Sigmoid colon (tissue), 7 donors: ENCODE data around the gene RTP2. TPM values are rescaled to one million over a fixed set of nuclear protein-coding genes. Genes with fewer than 3 reads are reported as not detected.

Experiments
- DNase-seq: peaks from one replicate; pipeline ENCODE4 v3.0.0-alpha.2; 2019
- H3K27ac ChIP-seq, 4 donors: fragments of 200-600 bp; sonication (generic); one replicate each; pipeline ENCODE4 v1.5.1; 2016 to 2019; ENCODE audit warnings: mild to moderate bottlenecking in 1 of 4
- H3K27me3 ChIP-seq, 3 donors: fragments of 200-600 bp; sonication (generic); one replicate each; pipeline ENCODE4 v1.5.1; 2019; ENCODE audit warnings: mild to moderate bottlenecking in 1 of 3
- H3K36me3 ChIP-seq, 4 donors: fragments of 200-600 bp; sonication (generic); one replicate each; pipeline ENCODE4 v1.5.1; 2016 to 2019
- H3K4me1 ChIP-seq, 4 donors: fragments of 200-600 bp; sonication (generic); one replicate each; pipeline ENCODE4 v1.5.1; 2017 to 2019
- H3K4me3 ChIP-seq, 4 donors: fragments of 200-600 bp; sonication (generic); one replicate each; pipeline ENCODE4 v1.5.1; 2017 to 2019; ENCODE audit warnings: mild to moderate bottlenecking in 2 of 4, moderate library complexity in 1 of 4
- H3K9me3 ChIP-seq, 4 donors: fragments of 200-600 bp in 3 of 4; sonication (generic) in 3 of 4; one replicate each; pipeline versions ENCODE4 v1.5.1 to v1.6.1; 2013 to 2019
- EP300 ChIP-seq, 4 donors: sonication (generic); formaldehyde crosslinking; IDR thresholded peaks; one replicate each; pipeline ENCODE4 v1.6.1; 2017; ENCODE audit warnings: antibody characterized with exemption in 4 of 4
- POLR2A ChIP-seq, 2 donors: fragments of 450-650 bp; IDR thresholded peaks; one replicate each; pipeline ENCODE4 v1.6.1; 2016; ENCODE audit warnings: antibody characterized with exemption in 2 of 2, mild to moderate bottlenecking in 2 of 2, moderate library complexity in 2 of 2
- POLR2AphosphoS5 ChIP-seq, 4 donors: sonication (generic); formaldehyde crosslinking; IDR thresholded peaks; one replicate each; pipeline ENCODE4 v1.6.1; 2017; ENCODE audit warnings: antibody characterized with exemption in 4 of 4
- WGBS, 2 donors: extraction: QIAGEN DNeasy Blood & Tissue Kit; methylation state at CpG; one replicate each; pipeline ENCODE4 v1.1.7; 2013; 5-methylcytosine and 5-hydroxymethylcytosine counted together
- intact Hi-C: fragments of 100-400 bp; cut with DNase I; formaldehyde crosslinking; loops from one replicate; pipeline ENCODE4 v1.15.1; 2023
- polyA plus RNA-seq, 3 donors: library from polyadenylated mRNA; stranded (reverse); fragments of 200-250 nt; gene quantifications; one replicate each; pipeline ENCODE4 v1.2.3, GENCODE V29; 2013
- total RNA-seq, 4 donors: library from RNA; depleted of rRNA; stranded (reverse); fragments of >200 nt; gene quantifications; one replicate each; pipeline ENCODE4 v1.1.0, GENCODE V29; 2016
- TF ChIP-seq, protein P1 (sequence below), 4 experiments: fragments of 450-650 bp in 3 of 4; fragments of 200-600 bp in 1 of 4; IDR thresholded peaks; one replicate each; pipeline ENCODE4 v1.5.1; 2016 to 2019; ENCODE audit warnings: antibody characterized with exemption in 4 of 4, mild to moderate bottlenecking in 3 of 4, moderate library complexity in 2 of 4
- donor health status: healthy with polysubstance abuse.
- donor health status: Bipolar disorder and iron deficiency.
- donor health status: healthy.

Gene RTP2
- total and polyA plus RNA-seq, 7 donors, result not detected

DNA sequence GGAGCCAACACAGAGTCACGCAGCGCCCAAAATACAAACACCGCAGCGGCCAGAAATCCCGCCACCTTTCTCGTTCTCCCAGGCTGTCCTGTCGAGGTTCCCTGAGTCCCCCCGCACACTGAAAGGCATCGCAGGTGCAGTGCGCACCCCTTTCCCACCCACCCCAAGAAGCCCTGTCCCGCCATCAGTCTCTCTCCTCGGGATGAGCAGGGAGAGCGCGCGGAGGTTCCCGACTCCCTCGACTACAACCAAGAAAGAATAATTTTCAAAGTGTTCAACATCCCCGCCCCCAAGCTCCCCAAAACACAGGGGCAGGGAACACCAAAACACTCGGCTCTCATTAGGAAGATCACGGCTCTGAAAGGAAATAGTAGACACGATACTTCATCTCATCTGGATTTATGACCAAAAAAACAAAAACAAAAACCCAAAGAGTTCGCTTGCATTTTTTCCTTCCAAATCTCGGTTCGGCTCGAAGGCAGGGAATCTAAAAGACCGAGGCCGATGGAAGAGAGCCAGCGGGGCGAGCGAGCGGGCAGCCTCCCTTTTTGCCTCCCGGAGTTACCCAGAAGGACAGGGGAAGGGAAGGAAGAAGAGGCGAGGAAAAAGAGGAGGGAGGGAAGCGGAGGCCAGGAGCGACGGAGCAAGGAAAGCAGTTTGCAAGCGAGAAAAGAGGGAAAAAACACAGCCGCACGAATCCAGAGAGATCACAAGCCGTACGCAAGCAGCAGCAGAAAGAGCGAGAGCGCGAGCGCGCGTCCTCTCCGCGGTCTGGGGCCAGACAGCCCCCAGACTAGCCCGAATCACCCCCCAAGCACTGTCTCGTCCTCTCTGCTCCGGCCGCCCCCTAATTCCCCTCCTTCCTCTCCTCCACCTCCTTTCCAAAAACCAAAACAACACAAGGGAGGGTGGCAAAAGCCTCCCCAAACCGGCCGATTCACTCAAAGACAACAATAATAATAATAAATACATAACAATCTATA, 42.1 kb upstream of the RTP2 start:
- Histone ChIP-seq H3K27ac (peak overlapping the region; percentile 90 to 99 (median 96)), H3K4me1 (peaks cover 3 to 59% (median 40%) of the 10 kb centered on the region in 4 donors), H3K27me3 (no peaks in the 10 kb centered on the region), H3K9me3 (no peaks in the 10 kb centered on the region), H3K36me3 (no peaks in the 10 kb centered on the region), H3K4me3 (peak overlapping the region; percentile 53 to 88 (median 68))
- TF ChIP-seq EP300 (IDR thresholded peaks at IDR 0.05), result no peak
- TF ChIP-seq POLR2AphosphoS5 (IDR thresholded peaks at IDR 0.05), result peak in 3 of 4 donors; percentile 62 to 71 (median 62)
- TF ChIP-seq, protein P1, sequence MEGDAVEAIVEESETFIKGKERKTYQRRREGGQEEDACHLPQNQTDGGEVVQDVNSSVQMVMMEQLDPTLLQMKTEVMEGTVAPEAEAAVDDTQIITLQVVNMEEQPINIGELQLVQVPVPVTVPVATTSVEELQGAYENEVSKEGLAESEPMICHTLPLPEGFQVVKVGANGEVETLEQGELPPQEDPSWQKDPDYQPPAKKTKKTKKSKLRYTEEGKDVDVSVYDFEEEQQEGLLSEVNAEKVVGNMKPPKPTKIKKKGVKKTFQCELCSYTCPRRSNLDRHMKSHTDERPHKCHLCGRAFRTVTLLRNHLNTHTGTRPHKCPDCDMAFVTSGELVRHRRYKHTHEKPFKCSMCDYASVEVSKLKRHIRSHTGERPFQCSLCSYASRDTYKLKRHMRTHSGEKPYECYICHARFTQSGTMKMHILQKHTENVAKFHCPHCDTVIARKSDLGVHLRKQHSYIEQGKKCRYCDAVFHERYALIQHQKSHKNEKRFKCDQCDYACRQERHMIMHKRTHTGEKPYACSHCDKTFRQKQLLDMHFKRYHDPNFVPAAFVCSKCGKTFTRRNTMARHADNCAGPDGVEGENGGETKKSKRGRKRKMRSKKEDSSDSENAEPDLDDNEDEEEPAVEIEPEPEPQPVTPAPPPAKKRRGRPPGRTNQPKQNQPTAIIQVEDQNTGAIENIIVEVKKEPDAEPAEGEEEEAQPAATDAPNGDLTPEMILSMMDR (IDR thresholded peaks at IDR 0.05), result no peak
- peak in 1 of 2 donors; percentile 16 for TF ChIP-seq POLR2A (IDR thresholded peaks at IDR 0.05)
- intact Hi-C loops, result loop anchor here (1.0 to 10.0 kb wide), 6 partner anchors 308 to 1138 kb away; partner anchors contain the start of gene LPP
- peak; percentile 85 for DNase-seq
- 0 to 1% methylated on average over 55 of the region's 55 CpGs for WGBS, 2 donors

DNA sequence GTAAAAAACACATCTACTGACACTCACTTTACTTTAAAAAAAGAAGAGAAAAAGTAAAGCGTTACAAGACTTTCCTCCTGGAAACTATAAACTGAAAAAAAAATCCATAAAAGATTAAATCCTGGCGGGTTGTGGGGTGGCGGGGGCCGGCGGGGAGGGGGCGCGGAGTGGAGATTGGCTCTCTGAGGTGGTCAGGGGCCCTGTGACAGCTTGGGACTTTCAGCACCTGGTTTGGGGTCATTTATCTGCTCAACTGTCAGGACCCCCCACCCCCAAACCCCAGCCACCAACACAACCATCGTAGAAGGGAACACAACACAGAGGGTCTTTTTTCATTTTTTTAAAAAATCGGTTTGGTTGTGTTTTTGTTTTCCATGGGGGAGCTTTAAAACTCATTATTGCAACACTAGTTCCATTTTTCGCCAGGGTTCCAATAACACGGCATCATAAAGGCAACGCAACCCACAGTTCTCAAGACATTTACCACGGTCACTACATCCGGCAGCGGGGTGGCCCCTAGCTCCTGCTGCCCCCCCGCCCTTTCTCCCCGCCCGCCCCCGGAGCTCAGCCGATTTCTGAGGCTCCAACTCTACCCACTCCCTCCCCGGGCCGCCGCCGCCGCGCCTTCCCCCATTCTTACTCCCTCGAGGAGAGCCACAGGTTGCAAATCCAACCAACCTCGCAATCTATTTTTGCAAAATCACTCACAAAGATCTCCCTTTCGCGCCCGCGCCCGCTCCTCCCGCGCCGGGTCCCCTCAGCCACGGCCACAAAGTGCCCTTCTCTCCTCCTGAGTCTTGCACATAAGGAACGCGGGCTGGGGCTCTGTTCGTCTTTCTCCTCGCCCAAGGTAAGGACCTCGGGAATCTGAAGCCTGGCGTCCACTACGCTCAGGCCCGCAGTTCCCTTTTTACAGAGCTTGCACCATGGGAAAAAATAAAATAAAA, 41.1 kb upstream of the RTP2 start:
- Histone ChIP-seq H3K36me3 (no peaks in the 10 kb centered on the region), H3K4me1 (peaks cover 3 to 59% (median 37%) of the 10 kb centered on the region in 4 donors), H3K4me3 (peak overlapping the region; percentile 53 to 88 (median 68)), H3K9me3 (no peaks in the 10 kb centered on the region), H3K27me3 (no peaks in the 10 kb centered on the region), H3K27ac (peak overlapping the region; percentile 90 to 99 (median 96))
- WGBS, 2 donors, result 1% methylated on average over 45 of the region's 45 CpGs
- peak; percentile 91 for DNase-seq
- intact Hi-C loops, result loop anchor here (2.0 to 10.0 kb wide), 5 partner anchors 411 to 1139 kb away; partner anchors contain the start of gene LPP
- TF ChIP-seq, protein P1 (IDR thresholded peaks at IDR 0.05), result no peak
- TF ChIP-seq POLR2A (IDR thresholded peaks at IDR 0.05) (peak in 1 of 2 donors; percentile 53), POLR2AphosphoS5 (IDR thresholded peaks at IDR 0.05) (peak; percentile 69 to 88 (median 76))

GRCh38 chr3:187742351-187743171, 40.2 kb upstream of the RTP2 start:
- no peaks in the 10 kb centered on the region for H3K36me3 ChIP-seq
- H3K4me3 ChIP-seq, result peak overlapping the region; percentile 53 to 88 (median 68)
- no peaks in the 10 kb centered on the region for H3K9me3 ChIP-seq
- intact Hi-C loops, result loop anchor here (5.0 to 10.0 kb wide), 4 partner anchors 872 to 1140 kb away; no protein-coding TSS in a partner anchor
- DNase-seq, result no peak
- peak overlapping the region; percentile 90 to 99 (median 96) for H3K27ac ChIP-seq
- H3K4me1 ChIP-seq, result peaks cover 3 to 60% (median 28%) of the 10 kb centered on the region in 4 donors
- TF ChIP-seq POLR2A (IDR thresholded peaks at IDR 0.05) (no peak), POLR2AphosphoS5 (IDR thresholded peaks at IDR 0.05) (peak; percentile 33 to 69 (median 54)), EP300 (IDR thresholded peaks at IDR 0.05) (peak in 1 of 4 donors; percentile 42)
- TF ChIP-seq, protein P1 (IDR thresholded peaks at IDR 0.05), result peak in 1 of 4 experiments; percentile 4
- H3K27me3 ChIP-seq, result no peaks in the 10 kb centered on the region
- WGBS, 2 donors, result 12 to 36% methylated on average over 13 of the region's 13 CpGs
